Fibroblast of skin of right quadriceps (primary cell): ENCODE measurements around the gene EXOC1L.

Source experiments
- DNase-seq: peaks from one replicate; pipeline ENCODE4 v3.0.0-alpha.2; 2013

Gene EXOC1L

DNA sequence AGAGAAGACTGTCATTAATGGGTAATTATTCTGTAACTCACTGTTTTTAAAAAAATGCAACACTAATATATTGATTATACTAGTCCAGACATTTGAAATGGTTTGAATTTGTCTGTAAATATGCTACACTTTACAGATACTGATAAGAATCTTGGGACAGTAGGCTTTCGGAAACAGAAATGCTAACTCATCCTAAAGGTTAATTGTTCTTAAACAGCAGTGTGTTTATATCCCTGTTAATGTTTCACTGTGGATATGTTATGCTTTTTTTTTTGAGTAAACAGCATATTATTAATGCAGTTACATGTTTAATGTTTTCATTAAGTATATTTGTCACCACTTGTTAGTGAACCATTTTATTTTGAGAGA lies 65.2 kb downstream of the EXOC1L start:
- DNase-seq = no peak
